Renal cortex interstitium (tissue), 11 donors: Measurements from ENCODE around the gene ARAP1. TPM values are rescaled to one million over a fixed set of nuclear protein-coding genes. Genes with fewer than 3 reads are reported as not detected.

Experiments used
- DNase-seq, 11 donors: peaks; one replicate each; pipeline ENCODE4 v3.0.0-alpha.2; 2013; ENCODE audit warnings: low read depth in 9 of 11, low spot score in 4 of 11; ENCODE audit errors: extremely low read depth in 1 of 11
- polyA plus RNA-seq, 3 donors: library from polyadenylated mRNA; unstranded; fragments of 120-200 nt; gene quantifications; one replicate each; pipeline ENCODE4 v1.2.1, GENCODE V29; 2013; ENCODE audit not compliant: insufficient read length in 3 of 3

The ARAP1 gene
- polyA plus RNA-seq, 3 donors: 59.6 to 89.1 (median 85.3) TPM

- no peak for DNase-seq
Observed at GRCh38 chr11:72751116-72752087, 806 bp downstream of the ARAP1 start.

- no peak for DNase-seq
Observed at GRCh38 chr11:72750556-72751115, 1.6 kb downstream of the ARAP1 start.

- DNase-seq: no peak
Observed at GRCh38 chr11:72750086-72750485, 2.1 kb downstream of the ARAP1 start.

- DNase-seq: no peak
Observed at GRCh38 chr11:72747289-72747855, 4.8 kb downstream of the ARAP1 start.

- no peak for DNase-seq
Observed at GRCh38 chr11:72746821-72747220, 5.4 kb downstream of the ARAP1 start.

GRCh38 chr11:72745925-72746550 lies 6.2 kb downstream of the ARAP1 start:
- DNase-seq: no peak

GRCh38 chr11:72745511-72745910 lies 6.7 kb downstream of the ARAP1 start:
- no peak for DNase-seq

- no peak for DNase-seq
Observed at GRCh38 chr11:72744474-72744873, 7.7 kb downstream of the ARAP1 start.

- DNase-seq: no peak
Observed at GRCh38 chr11:72743321-72744221, 8.6 kb downstream of the ARAP1 start.

- DNase-seq: no peak
Observed at GRCh38 chr11:72742513-72743320, 9.5 kb downstream of the ARAP1 start.

GRCh38 chr11:72741849-72742512 lies 10.2 kb downstream of the ARAP1 start:
- no peak for DNase-seq

- peak in 1 of 11 donors; percentile 18 for DNase-seq
Observed at GRCh38 chr11:72741429-72741833, 10.8 kb downstream of the ARAP1 start.

GRCh38 chr11:72740562-72741428 lies 11.4 kb downstream of the ARAP1 start:
- no peak for DNase-seq

GRCh38 chr11:72740060-72740424 lies 12.2 kb downstream of the ARAP1 start:
- no peak for DNase-seq

GRCh38 chr11:72739240-72740059 lies 12.8 kb downstream of the ARAP1 start:
- no peak for DNase-seq
